Stimulated activated CD8-positive, alpha-beta memory T cell treated with anti-CD3 and anti-CD28 coated beads, Interleukin-7, amount 100 ng/mL, for 24 hours (primary cell): Measurements from ENCODE around the gene CXXC1.
A peak's percentile ranks its signal among the peaks of the same experiment; 100 is the strongest.
"Not testable (repeated sequence)": the region's sequence is repeated elsewhere in the genome, so short reads cannot be mapped to it uniquely, and the experiment has no call there.

Experiments used
- DNase-seq: peaks from one replicate; pipeline ENCODE4 v3.0.0-alpha.2; 2020; ENCODE audit warnings: low read depth

CXXC1 gene

DNA sequence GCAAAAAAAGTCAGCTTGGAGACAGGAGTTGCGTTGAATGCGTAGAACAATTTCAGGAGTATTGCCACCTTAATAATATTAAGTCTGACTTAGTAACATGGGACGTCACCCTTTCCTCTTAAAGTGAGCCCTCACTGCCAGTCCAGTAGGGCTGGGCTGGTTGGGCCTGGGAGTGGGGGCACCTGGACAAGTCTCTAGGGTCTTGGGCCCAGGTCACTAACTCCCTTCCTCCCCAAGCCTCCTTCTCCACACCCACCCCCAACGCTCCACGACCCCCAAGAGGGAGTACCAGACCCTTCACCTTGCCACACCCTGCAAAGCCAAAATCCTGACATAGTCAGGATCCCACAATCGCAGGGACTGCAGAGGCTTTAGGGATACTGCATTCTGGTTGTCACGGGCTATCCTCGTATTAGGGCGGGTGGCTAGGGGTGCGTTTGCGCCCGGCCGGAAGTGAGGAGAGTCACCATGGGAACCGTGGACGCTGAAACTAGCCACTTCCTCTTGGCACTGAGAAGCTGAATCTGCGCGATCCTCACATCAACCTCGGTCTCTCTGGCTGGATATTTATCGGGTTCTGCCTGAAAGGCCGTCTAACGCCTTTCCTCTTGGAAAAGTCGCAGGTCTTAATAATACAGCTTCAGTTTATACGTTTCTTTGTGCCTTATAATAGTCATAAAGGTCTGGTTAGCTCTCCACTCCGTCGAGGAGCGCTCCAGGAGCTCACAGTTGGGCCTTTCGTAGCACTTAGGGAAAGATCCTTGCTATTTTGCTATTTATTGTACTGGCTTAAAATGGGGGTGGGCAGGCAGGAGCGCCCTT, 10.3 kb upstream of the CXXC1 start:
- DNase-seq, result no peak

DNA sequence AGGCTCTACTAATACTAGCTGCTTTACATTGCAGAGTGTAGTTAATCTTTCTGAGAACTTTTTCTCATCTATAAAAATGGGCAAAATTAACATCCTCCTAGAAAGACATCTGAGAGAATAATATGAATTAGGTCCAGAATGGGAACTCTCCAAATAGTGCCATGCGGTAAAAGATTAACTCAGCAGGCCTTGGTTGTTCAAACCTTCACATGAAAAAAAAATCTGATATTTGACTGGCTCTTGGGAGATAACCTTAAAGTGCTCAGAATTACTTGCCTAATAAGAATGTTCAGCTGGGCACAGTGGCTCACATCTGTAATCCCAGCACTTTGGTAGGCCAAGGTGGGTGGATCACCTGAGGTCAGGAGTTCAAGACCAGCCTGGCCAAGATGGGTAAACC, 5.5 kb upstream of the CXXC1 start:
- no peak for DNase-seq

DNA sequence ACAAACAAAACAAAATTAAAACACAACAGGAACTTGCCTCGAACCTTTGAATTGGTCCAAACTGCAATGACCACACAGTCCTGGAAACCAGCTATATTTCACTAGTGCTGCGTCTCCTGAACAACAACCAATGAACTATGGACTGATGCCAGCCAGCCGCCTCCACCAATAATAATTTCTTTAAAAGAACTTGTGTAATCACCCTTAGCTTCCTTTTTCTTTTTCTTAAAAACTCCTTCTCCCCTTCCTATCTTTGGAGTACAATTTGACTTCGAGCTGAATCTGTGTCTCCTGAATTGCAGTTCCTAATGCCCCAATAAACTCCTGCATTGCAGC, 1.6 kb upstream of the CXXC1 start:
- no peak for DNase-seq

DNA sequence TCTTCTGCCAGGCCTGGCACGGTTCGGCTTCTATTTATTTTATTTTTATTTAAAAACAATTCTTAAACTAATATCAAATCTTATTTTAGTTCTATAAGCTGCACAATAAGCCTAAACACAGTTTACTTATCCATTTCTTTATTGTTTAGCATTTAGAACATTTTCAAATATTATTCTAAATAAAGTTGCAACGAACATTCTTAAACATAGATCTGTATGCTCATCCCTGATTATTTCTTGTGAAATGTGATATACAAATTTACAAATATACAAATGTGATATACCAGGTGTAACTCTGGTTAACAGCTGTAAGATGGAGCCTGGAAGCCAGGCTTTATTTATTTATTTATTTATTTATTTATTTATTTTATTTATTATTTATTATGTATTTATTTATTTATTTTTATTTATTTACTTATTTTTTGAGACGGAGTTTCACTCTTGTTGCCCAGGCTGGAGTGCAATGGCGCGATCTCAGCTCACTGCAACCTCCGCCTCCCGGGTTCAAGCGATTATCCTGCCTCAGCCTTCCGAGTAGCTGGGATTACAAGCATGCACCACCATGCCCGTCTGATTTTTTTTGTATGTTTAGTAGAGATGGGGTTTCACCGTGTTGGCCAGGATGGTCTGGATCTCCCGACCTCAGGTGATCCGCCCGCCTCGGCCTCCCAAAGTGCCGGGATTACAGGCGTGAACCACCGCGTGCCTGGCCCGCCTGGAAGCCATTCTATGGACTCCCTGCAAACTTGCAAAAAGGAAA, 1.0 kb upstream of the CXXC1 start:
- not testable (repeated sequence) for DNase-seq

DNA sequence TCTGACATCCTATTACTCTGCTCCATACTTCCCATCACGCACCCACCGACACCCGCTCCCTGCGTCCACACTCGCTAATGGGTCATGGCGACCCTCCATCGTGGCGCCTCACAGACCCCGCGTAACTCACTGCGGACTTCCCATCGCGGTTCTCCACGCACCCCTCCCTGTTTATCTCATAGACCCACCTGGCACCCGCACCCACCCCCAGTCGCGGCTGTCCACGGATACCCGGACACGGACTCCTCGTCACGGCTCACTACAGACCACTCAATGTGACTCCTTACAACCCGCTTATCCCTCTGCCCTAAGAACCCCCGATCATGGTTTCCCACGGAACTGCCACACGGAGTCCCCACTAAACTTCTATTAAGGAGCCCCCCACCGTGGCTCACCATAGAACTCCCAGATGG, 458 bp downstream of the CXXC1 start:
- no peak for DNase-seq

DNA sequence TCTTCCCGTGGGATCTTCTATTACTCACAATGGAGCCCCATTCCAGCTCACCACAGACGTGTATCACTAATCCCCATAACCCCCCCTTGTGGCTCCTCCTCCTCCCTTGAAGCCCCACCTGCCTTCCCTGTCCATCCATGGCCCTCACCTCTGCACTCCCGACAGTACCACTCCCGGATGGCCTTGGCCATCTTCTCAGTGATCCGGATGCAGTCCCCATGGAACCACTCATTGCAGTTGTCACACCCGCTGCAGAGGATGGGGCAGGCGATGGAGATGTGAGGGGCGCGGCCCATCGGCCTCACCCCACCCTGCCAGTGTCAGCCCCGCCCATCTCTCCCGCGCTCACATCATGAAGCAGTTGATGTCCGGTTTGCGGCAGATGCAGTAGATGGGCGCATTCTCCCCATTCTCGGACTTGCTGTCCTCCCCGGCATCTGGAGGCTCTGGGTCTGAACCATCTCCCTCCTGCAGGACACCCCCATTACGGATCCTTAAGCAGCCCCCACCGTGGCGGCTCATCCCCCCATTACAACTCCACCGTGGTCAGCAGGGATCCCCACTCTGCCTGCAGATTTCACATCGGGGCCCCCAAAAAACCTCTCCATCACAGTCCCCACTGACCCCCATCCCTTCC, 983 bp downstream of the CXXC1 start:
- DNase-seq, result no peak

DNA sequence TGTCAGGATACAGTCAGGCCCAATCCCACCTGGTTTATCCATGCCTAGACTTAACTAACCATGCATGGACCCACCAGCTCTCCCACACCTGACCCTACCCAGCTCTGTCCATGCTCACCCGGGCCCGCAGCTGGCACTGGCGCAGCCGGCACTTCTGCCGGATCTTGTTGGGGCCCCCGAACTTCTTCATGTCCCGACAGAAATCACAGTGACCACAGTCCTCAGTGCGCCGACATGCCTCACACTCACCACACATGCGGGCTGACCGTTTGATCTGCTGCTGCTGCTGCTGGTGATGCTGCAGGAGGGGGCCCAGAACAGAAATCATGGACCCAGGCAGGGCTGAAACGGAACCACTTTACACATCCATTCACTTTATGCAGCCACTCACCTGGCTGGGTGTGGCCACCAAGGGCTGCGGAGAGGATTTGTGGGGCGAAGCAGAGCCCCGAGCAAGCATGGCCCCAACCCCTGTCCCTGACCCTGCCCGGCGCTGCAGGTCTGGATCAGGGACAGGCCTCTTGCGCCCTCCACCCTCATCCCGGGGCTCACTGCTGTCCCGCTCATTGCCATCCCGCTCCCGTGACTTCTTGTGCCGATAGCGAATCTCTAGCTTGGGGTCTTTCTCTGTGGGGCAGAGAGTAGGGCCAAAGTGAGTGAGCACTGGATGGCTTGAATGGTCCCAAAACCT, 1.7 kb downstream of the CXXC1 start:
- DNase-seq, result no peak

DNA sequence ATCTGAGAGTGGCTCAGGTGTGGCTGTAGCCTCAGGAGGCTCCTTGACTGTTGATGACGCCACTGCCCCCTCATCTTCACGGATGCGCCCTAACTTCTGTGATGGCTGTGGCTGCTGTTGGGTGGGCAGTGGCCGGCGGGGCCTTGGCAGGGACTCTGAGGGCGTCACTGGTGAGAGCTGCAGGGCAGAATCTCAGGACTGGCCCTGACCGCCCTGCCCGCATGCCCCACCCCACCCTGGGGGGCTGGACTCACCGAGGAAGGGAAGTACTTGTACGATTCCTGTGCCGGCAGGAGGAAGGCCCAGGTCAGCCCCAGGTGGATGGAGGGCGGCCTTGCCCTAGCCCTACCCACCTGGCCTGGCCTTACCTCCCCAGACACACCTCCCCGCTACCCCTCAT, 2.4 kb downstream of the CXXC1 start:
- DNase-seq, result no peak

DNA sequence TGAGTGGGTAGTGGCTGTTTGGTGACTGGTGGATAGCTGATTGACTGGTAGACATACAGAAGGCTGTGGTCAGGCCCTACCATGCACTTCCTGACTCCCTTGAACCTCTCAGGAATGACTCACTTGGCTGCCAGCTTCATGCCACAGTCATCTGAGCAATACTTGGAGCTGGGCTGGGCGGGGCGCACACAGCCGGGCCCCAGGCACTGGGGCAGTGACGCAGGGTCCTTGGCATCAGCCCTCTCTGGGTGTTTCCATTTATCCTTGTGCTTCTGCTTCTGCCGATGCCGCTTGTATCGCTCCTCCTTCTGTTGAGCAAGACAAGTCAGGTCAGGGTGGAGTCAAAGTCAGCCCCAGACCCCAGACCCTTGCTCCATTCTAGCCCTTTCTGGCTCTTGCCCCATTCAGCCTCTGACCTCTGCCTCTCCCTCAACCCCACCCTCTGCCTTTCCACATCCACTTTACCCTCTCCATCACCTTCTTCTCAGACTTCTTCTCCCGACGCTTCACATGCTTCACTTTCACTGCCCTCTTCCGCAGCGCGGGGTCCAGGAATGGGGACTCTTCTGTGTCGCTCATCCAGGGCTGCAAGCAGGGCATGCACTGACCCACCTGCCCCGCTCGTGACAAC, 3.1 kb downstream of the CXXC1 start:
- DNase-seq, result no peak

DNA sequence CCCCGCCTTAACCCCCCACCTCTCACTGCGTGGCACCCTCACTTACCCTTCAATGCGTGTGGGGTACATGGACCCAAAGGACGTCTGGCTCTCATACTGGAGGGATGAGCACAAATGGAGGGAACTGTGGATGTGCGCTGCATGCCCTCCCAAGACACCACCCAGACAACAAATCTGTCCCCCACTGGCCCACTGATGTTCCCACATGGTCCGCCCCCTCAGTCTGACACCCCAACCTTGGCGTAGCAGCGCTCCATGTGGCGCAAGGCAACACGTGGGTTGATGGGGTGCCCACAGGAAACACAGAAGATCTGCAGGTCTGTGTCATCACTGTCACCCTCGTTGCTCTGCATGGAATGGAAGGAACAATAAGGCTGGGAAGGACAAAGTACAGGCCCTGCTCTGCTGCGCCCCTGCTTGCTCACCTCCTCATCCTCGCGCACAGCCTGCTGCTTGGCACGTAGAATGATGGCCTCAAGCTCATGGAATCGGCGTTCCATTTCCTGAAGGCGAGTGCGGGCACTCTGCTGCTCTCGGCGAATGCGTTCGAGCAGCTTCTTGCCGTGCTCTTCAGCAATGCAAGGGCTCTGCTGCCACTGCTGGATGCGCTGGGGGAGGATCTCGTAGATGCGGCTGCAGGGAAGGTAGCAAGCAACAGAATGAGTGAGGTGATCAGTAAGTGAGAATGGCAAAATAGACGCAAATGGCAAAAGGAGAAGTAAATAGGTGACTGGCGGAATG, 3.9 kb downstream of the CXXC1 start:
- no peak for DNase-seq

DNA sequence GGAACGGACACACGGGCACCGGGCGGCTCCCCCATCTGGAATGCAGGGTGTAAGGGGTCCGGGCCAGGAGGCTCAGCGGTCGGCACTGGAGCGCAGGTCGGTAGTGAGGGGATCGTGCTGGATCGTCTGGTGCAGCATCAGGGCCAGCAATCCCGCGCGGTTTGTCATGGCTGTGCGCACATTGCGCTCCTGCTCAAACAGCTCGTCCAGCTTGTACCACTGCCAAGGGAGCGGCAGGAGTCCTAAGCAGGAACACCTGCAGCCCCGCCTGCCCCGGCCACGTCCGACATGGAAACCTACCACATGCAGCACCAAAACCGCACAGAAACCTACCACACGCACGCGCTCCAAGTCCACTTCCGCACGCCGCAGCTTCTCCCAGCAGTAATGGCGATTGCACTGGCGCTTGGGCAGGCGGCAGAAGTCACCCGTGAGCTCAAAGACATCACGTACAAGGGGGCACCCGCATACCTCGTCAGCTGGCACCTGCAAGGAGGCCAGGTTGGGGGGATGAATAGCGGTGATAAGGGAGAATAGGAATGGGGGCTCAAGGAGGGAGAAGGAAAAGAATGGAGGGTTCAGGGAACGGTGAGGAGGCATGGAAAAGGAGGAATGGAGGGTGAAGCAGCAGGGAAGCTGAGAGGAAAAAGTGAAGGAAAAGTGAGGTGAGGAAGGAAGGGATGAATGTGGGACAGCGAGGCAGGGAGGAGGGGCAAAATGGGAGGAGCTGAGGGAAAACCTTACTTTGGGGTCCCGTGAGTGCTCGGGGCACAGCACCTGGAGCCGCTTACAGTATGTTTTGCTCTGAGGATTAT, 4.8 kb downstream of the CXXC1 start:
- no peak for DNase-seq

DNA sequence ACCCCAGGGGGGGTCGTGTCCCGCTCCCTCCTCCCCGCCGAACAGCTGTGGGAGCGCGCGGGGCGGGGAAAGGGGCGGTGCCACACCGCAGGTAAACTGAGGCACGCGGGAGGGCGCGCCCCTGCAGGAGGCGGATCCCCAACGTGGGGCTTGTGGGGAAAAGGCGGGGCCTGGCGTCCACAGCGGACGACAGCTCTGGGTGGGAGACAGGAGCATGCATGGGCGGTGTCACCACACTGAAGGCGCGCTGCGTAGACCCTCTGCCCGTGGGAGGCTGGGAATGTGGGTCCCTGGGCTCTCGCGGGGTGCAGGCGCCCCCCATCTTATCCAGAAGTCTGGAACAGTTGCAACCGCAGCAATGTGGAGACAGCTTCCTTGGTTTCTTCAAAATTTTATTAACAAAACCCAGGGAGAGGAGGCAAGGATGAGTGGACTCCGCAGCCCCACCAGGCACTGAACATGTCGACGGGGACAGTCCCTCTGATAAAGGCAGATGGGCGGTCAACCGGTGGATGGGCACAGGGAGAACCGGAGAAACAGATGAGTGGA, 5.4 kb downstream of the CXXC1 start:
- no peak for DNase-seq

DNA sequence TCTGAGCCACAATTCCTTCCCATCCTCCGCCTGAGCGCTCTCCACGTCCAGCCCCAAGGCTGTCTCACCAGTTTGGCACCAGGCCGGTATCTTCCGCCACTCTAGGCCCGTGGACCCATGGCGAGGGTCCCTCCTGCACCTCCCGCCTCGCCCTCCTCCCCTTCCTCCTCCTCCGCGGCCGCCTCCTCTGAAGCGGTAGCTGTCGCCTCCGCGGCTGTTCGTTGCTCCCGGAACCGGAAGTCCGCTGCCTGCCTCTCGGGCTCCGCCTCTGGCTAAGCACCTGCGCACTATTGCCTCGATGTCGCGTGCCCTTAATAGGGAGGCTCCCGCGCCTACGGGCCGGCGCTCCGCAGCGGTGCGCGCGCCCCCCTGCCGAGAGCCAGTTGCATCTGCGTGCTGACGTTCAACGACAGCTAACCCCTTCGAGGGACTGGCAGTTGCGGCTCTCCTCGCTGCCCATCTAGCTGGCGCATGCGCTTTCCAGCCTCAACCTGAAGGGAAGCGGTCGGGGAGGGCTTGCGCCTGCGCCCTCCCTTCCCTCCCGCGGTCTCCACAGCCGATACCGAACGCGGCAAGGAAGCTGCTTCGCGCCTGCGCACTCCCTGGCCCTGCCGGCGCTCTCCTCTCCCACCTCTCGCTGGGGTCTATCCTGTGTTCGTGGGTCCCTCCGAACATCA, 6.1 kb downstream of the CXXC1 start, which contains the start of gene MBD1:
TSS of gene MBD1 (minus strand) at position 229 of the 677 bp plus-strand sequence. CDS start 1,531 bp downstream, outside the sequence.
- DNase-seq, result peak; percentile 92

DNA sequence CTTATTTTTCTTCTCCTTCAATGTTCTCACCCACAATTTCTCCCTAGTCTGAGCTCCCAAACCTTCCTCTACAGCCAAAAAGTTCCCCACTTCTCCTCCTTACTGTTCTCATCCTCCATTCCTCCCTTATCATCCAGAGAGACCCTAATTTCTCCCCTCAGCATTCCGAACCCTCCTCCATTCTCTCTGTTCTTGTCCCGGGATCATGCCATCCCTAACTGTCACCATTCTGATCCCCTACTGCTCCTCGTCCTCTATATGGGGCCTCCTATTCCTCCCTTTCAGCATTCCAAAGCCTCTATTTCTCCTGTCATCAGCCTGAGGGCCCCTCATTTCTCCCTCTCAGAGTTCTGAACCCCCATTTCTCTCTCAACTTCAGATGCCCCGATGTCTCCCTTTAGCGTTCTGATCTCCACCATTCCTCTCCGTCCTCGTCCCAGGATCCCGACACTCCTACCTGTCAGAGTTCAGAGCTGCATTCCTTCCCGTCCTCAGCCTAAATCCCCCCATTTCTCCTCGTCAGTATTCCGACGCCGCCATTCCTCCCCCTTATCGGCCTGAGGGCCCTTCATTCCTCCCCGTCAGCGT, 6.7 kb downstream of the CXXC1 start:
- DNase-seq, result no peak

DNA sequence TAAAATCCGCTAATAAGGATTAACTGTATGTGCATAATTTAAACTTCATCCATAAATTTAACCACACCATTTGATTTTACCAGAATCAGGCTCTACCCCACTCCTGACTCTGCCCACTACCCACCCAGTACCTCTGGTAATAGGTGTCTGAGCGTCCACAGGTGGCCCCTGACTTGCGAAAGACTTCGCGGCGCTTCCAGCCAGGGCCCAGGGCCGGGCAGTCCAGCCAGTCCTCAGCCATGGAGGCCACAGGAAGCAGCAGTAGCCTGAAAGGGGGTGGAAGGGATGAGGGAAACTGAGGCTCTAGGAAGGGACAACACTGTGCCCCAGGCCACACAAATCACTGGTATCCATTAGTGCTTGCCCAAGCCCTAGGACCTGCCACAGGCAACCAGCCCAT, 7.7 kb downstream of the CXXC1 start:
- no peak for DNase-seq

DNA sequence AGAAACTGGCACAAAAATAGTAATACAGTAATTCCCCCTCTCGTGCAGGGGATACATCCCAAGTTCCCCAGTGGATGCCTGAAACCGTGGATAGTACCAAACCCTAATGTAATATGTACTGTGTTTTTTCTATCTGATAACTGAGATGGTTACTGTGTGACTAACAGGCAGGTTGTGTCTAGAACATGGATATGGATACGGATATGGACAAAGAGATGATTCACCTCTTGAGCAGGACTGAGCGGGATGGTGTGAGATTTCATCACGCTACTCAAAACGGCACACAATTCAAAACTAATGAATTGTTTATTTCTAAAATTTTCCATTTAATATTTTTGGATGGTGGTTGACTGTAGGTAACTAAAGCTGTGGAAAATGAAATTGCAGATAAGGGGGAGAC, 9.6 kb downstream of the CXXC1 start:
- no peak for DNase-seq

DNA sequence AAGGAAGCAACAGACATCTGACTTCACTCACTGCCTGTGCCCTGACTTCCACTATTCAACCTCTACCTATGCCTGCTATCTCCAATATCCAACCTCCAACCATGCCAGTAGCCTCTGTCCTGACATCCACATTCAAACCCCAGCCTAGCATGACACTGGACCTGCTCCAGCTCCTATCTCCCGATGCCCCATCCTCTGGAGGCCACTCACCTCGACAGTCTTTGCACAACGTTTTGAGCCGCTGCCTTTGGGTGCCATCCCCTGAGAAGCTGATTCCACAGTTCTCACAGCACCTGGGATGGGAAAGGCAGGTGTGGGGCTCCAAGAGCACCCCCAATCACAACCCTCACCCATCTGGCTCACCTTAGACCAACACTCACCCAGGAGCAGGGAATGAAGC, 11.0 kb downstream of the CXXC1 start:
- DNase-seq, result no peak

DNA sequence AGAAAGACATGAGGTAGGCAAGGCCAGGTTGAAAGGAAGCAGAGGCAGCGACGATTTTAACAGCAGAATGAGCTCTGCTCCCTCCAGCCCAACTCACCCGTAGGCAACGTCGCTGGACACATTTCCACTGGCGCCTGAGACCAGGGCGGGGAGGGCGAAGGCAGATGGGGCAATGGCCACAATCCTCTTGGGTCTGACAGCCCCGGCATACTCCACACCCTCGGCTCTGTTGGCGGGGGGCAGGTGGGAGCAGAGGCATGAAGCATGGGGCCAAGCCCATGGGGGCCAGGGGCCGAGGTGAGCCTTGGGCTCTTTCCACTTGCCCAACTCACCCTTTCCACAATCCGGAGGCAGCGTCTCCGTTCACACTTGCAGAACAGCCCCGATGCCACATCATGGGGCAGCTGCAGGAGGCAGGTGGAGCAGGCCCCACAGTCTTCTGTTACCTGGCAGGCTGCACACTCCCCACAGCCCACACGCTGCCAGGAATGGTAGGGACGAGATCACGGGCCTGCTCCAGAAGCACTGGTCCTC, 11.9 kb downstream of the CXXC1 start:
- no peak for DNase-seq

DNA sequence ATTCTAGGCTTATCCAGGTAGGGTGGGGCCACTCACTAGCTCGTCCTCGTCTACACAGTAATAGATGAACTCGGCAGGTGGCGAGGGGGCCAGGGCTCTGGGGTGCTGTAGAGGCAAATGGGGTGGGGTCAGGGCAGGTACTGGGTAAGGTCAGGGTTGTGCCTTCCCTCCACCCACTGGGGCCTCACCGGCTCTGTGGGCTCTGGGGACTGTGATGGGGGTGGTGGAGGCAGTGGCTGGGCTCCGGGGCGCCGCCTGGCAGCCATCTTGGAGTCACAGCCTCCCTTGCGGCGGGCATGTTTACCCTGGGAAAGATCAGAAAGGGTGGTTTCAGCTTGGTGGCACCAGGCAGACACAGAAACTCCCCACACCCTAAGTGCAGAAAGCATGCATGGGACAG, 12.6 kb downstream of the CXXC1 start:
- no peak for DNase-seq
